Caco-2 (cell line): ENCODE data around the gene RNASEH2A. TPM values are rescaled to one million over a fixed set of nuclear protein-coding genes. Genes with fewer than 3 reads are reported as not detected.

Source experiments
- BruUV-seq: library from RNA; stranded (reverse); fragments of 400-500 nt; replicated peaks from 2 replicates; lab custom pipeline; 2021; lab: Mats Ljungman, UMichigan
- CTCF ChIA-PET: fragments of 300-600 bp; sonication (Branson Sonifier 250); formaldehyde crosslinking; loops from one replicate; lab custom pipeline; 2022; ENCODE audit warnings: antibody characterized with exemption; lab: Charles Lee
- POLR2A ChIA-PET: fragments of 300-600 bp; sonication (Branson Sonifier 250); formaldehyde crosslinking; loops from one replicate; lab custom pipeline; 2022; ENCODE audit warnings: antibody characterized with exemption; lab: Charles Lee
- DNase-seq, 2 experiments: peaks; one replicate each; pipeline versions ENCODE4 v3.0.0 to v3.0.0-alpha.2; 2020 to 2022
- H3K27me3 ChIP-seq: replicated peaks from 2 replicates; pipeline ENCODE4 v1.6.0; 2011; ENCODE audit warnings: low read length; ENCODE audit not compliant: control insufficient read depth, insufficient read depth
- H3K36me3 ChIP-seq: 2 replicates; pipeline ENCODE4 v1.5.1; 2011; ENCODE audit warnings: low read length; ENCODE audit not compliant: control insufficient read depth, insufficient read depth
- H3K4me1 ChIP-seq: fragments of 250-450 bp; sonication (Bioruptor Pico); 2 replicates; pipeline ENCODE4 v1.5.1; 2020; ENCODE audit warnings: mild to moderate bottlenecking
- H3K4me3 ChIP-seq: 2 replicates; pipeline ENCODE4 v1.5.1; 2011; ENCODE audit warnings: low read depth, mild to moderate bottlenecking, control low read depth, low read length
- H3K9me3 ChIP-seq: fragments of 250-450 bp; sonication (Bioruptor Pico); 2 replicates; pipeline ENCODE4 v1.5.1; 2020; ENCODE audit warnings: mild to moderate bottlenecking, moderate library complexity
- H3K27ac Mint-ChIP-seq: one replicate; pipeline ENCODE4 v1.8.0; 2022; ENCODE audit warnings: mixed read lengths; ENCODE audit not compliant: unreplicated experiment
- H3K27me3 Mint-ChIP-seq: one replicate; pipeline ENCODE4 v1.8.0; 2022; ENCODE audit warnings: mixed read lengths; ENCODE audit not compliant: insufficient read depth, unreplicated experiment
- H3K36me3 Mint-ChIP-seq: one replicate; pipeline ENCODE4 v1.8.0; 2022; ENCODE audit warnings: mild to moderate bottlenecking, mixed read lengths; ENCODE audit not compliant: insufficient read depth, unreplicated experiment
- H3K4me1 Mint-ChIP-seq: one replicate; pipeline ENCODE4 v1.8.0; 2022; ENCODE audit warnings: low read depth, mixed read lengths; ENCODE audit not compliant: unreplicated experiment
- H3K4me3 Mint-ChIP-seq: one replicate; pipeline ENCODE4 v1.8.0; 2022; ENCODE audit warnings: mild to moderate bottlenecking, moderate library complexity, mixed read lengths; ENCODE audit not compliant: unreplicated experiment
- H3K9me3 Mint-ChIP-seq: one replicate; pipeline ENCODE4 v1.8.0; 2022; ENCODE audit warnings: mixed read lengths; ENCODE audit not compliant: unreplicated experiment
- intact Hi-C: fragments of 100-400 bp; cut with micrococcal nuclease; formaldehyde crosslinking; loops from one replicate; pipeline ENCODE4 v1.10.0; 2022; ENCODE audit not compliant: unreplicated experiment
- total RNA-seq: library from RNA; stranded (reverse); gene quantifications from 2 replicates; pipeline ENCODE4 v1.2.3, GENCODE V29; 2022
- TF ChIP-seq, protein P1 (sequence below), 2 experiments: fragments of 200-600 bp in 1 of 2; IDR thresholded peaks; 1 replicate in 1 of 2; 2 replicates in 1 of 2; pipeline versions ENCODE4 v1.5.1 to v1.8.0; 2011 to 2022; ENCODE audit warnings: antibody characterized with exemption in 1 of 2, control low read depth in 1 of 2, inconsistent platforms in 1 of 2, low read depth in 1 of 2, low read length in 1 of 2, mild to moderate bottlenecking in 1 of 2, moderate library complexity in 1 of 2; ENCODE audit not compliant: insufficient read depth in 1 of 2, severe bottlenecking in 1 of 2, unreplicated experiment in 1 of 2

Gene RNASEH2A
- total RNA-seq, 1 experiment from 2014 or later, result 37.6 TPM

DNA sequence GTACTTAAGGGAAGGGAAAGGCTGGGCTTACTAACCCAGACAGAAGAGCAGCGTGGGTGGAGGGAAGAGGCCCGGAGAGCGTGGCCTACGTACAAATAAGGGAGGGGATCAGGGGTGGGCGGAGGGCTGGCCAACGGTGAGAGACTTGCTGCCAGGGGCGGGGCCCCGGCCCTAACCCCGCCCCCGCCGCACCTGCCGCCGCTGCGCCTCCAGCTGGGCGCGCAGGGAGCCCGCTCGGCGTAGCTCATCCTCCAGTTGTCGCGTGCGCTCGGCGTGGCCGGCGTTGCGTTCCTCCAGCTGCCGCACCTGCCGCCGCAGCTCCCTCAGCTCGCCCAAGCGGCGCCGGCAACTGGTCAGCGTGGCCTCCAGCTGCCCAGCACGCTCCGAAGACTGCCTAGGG, 36.7 kb upstream of the RNASEH2A start:
- Mint-ChIP-seq H3K36me3 (peaks cover 34% of the 10 kb centered on the region), H3K9me3 (no peaks in the 10 kb centered on the region), H3K27ac (no peak overlapping the region), H3K4me1 (peaks cover 12% of the 10 kb centered on the region), H3K4me3 (no peak overlapping the region), H3K27me3 (no peaks in the 10 kb centered on the region)
- H3K27me3 ChIP-seq, result no peaks in the 10 kb centered on the region
- H3K36me3 ChIP-seq, result no peaks in the 10 kb centered on the region; the same call in none of the 2 replicates
- ChIA-PET CTCF (no interaction called here), POLR2A (no interaction called here)
- H3K4me1 ChIP-seq, result peaks cover 4% of the 10 kb centered on the region
- TF ChIP-seq, protein P1, sequence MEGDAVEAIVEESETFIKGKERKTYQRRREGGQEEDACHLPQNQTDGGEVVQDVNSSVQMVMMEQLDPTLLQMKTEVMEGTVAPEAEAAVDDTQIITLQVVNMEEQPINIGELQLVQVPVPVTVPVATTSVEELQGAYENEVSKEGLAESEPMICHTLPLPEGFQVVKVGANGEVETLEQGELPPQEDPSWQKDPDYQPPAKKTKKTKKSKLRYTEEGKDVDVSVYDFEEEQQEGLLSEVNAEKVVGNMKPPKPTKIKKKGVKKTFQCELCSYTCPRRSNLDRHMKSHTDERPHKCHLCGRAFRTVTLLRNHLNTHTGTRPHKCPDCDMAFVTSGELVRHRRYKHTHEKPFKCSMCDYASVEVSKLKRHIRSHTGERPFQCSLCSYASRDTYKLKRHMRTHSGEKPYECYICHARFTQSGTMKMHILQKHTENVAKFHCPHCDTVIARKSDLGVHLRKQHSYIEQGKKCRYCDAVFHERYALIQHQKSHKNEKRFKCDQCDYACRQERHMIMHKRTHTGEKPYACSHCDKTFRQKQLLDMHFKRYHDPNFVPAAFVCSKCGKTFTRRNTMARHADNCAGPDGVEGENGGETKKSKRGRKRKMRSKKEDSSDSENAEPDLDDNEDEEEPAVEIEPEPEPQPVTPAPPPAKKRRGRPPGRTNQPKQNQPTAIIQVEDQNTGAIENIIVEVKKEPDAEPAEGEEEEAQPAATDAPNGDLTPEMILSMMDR (IDR thresholded peaks at IDR 0.05; ENCODE audit: insufficient read depth in 1 of 2, low read depth in 1 of 2, low read length in 1 of 2, severe bottlenecking in 1 of 2, unreplicated experiment in 1 of 2), result no peak
- BruUV-seq, result no TSS peak
- no peak for DNase-seq
- H3K9me3 ChIP-seq, result no peaks in the 10 kb centered on the region
- no peak overlapping the region for H3K4me3 ChIP-seq
- intact Hi-C loops, result no loop called here

GRCh38 chr19:12770922-12771321, 35.5 kb upstream of the RNASEH2A start:
- Histone ChIP-seq H3K36me3 (no peaks in the 10 kb centered on the region; the same call in none of the 2 replicates), H3K27me3 (no peaks in the 10 kb centered on the region), H3K4me3 (no peak overlapping the region), H3K4me1 (peaks cover 7% of the 10 kb centered on the region), H3K9me3 (no peaks in the 10 kb centered on the region)
- no peaks in the 10 kb centered on the region for H3K9me3 Mint-ChIP-seq
- H3K4me3 Mint-ChIP-seq, result no peak overlapping the region
- no TSS peak for BruUV-seq
- TF ChIP-seq, protein P1 (IDR thresholded peaks at IDR 0.05; ENCODE audit: insufficient read depth in 1 of 2, low read depth in 1 of 2, low read length in 1 of 2, severe bottlenecking in 1 of 2, unreplicated experiment in 1 of 2), result no peak
- no peaks in the 10 kb centered on the region for H3K27me3 Mint-ChIP-seq
- intact Hi-C loops, result no loop called here
- DNase-seq, result no peak
- ChIA-PET POLR2A (no interaction called here), CTCF (no interaction called here)
- peaks cover 13% of the 10 kb centered on the region for H3K4me1 Mint-ChIP-seq
- H3K36me3 Mint-ChIP-seq, result peaks cover 32% of the 10 kb centered on the region
- no peak overlapping the region for H3K27ac Mint-ChIP-seq

GRCh38 chr19:12772323-12772722, 34.1 kb upstream of the RNASEH2A start:
- H3K4me1 ChIP-seq, result peaks cover 7% of the 10 kb centered on the region
- ChIA-PET CTCF (interaction anchor here (1.0 to 1.2 kb wide), 2 partner anchors 12 to 15 kb away, joined by 3 read pairs; no protein-coding TSS in a partner anchor), POLR2A (no interaction called here)
- Mint-ChIP-seq H3K4me1 (peaks cover 13% of the 10 kb centered on the region), H3K4me3 (no peak overlapping the region), H3K9me3 (no peaks in the 10 kb centered on the region), H3K27me3 (no peaks in the 10 kb centered on the region), H3K27ac (no peak overlapping the region), H3K36me3 (peaks cover 28% of the 10 kb centered on the region)
- intact Hi-C loops, result no loop called here
- H3K9me3 ChIP-seq, result no peaks in the 10 kb centered on the region
- BruUV-seq, result no TSS peak
- H3K36me3 ChIP-seq, result no peaks in the 10 kb centered on the region; the same call in none of the 2 replicates
- TF ChIP-seq, protein P1 (IDR thresholded peaks at IDR 0.05; ENCODE audit: insufficient read depth in 1 of 2, low read depth in 1 of 2, low read length in 1 of 2, severe bottlenecking in 1 of 2, unreplicated experiment in 1 of 2), result no peak
- no peak overlapping the region for H3K4me3 ChIP-seq
- no peak for DNase-seq
- no peaks in the 10 kb centered on the region for H3K27me3 ChIP-seq
